MG63 (cell line): ENCODE data around the gene PTPN18. TPM values are rescaled to one million over a fixed set of nuclear protein-coding genes. Genes with fewer than 3 reads are reported as not detected.
A peak's percentile ranks its signal among the peaks of the same experiment; 100 is the strongest.

Experiments used
- DNase-seq: peaks from one replicate; pipeline ENCODE4 v3.0.0-alpha.2; 2020
- H3K27me3 ChIP-seq: fragments of 250-450 bp; sonication (Bioruptor Pico); 2 replicates; pipeline ENCODE4 v1.5.1; 2020; ENCODE audit warnings: mild to moderate bottlenecking, moderate library complexity
- H3K36me3 ChIP-seq: fragments of 250-450 bp; sonication (Bioruptor Pico); 2 replicates; pipeline ENCODE4 v1.5.1; 2020; ENCODE audit warnings: mild to moderate bottlenecking, moderate library complexity
- H3K4me3 ChIP-seq: fragments of 250-450 bp; sonication (Bioruptor Pico); 2 replicates; pipeline ENCODE4 v1.5.1; 2020; ENCODE audit warnings: mild to moderate bottlenecking, moderate library complexity
- H3K9me3 ChIP-seq: fragments of 250-450 bp; sonication (Bioruptor Pico); 2 replicates; pipeline ENCODE4 v1.5.1; 2020; ENCODE audit warnings: mild to moderate bottlenecking, moderate library complexity
- total RNA-seq: library from RNA; depleted of rRNA; stranded (reverse); fragments of >200 nt; shearing (Covaris generic); gene quantifications from 2 replicates; pipeline ENCODE4 v1.2.3, GENCODE V29; 2014; ENCODE audit warnings: low replicate concordance

The PTPN18 gene
- total RNA-seq, 1 experiment from 2014 or later, result 8.4 TPM

DNA sequence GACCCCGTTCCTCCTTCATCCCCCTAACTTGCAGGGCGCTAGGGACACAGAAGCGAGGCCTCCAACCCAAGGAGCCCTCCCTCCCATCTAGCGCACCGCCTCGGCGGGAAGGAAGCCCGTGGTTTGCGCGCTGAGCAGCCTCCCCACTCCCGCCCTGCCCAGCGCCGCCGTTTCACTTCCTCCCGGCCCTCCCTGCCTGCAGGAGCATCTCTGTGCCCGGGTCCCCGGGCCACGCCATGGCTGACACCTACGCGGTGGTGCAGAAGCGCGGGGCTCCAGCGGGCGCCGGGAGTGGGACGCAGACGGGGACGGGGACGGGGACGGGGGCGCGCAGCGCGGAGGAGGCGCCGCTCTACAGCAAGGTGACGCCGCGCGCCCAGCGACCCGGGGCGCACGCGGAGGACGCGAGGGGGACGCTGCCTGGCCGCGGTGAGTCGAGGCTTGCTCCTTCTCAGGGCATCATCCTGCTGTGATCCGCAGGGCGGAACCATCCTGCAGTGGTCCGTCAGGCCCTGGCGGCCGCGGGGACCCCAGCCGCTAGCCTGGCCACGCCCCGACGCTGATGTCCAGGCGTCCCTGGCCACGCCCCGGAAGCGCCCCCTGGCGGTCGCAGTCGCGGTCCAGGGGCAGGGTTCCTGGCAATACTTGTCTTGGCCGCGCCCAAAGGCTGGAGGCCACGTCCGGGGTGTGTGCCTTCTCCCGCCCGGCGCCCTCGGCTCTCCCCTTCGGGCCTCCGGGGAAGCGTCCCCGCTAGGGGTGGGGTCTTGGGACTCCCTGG is 16.4 kb downstream of the PTPN18 start:
- peaks cover 7% of the 10 kb centered on the region; the same call in 1 of the 2 replicates for H3K36me3 ChIP-seq
- H3K9me3 ChIP-seq, result no peaks in the 10 kb centered on the region; the same call in 1 of the 2 replicates
- peak overlapping the region; percentile 83 for H3K4me3 ChIP-seq
- DNase-seq, result peak; percentile 89
- no peaks in the 10 kb centered on the region for H3K27me3 ChIP-seq

DNA sequence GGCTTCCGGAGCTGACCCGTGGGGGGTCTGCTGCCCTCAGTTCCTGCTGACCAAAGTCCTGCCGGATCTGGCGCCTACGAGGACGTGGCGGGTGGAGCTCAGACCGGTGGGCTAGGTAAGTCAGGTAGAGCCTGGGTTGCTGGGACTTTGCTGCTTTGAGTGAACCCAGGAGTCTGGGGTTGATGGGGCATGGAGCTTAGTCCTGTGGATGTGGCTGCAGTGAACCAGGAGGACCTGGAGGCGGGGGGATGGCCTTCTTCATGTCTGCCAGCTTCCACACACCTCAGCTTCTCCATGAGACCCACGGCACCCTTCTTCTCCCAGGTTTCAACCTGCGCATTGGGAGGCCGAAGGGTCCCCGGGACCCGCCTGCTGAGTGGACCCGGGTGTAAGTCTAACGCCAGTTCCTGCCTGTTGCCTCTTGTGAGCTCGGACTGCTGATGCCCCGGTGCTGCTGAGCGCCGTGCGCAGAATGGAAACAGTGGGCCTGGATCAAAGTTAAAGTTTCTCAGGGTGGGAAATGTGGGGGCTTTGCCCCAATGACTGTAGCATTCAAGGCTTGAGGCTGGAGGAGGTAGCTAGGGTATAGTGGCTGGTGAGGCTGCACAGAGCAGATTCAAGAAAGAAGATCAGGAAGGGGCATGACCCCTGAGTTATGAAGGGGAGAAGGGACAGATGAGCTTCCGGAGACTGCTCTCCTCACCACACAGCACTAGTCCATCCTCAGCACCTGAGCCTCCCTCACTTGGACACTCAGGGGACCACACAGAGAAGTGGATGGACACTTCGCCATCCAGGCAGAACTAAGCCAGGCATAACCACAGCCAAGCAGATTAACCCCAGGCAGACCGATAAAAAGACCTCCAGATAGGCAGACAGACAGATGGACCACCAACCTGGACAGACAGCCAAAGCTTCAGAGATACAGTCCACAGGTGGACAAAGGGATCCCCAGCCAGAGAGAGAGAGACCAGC is 17.3 kb downstream of the PTPN18 start:
- no peak for DNase-seq
- Histone ChIP-seq H3K9me3 (no peaks in the 10 kb centered on the region; the same call in 1 of the 2 replicates), H3K27me3 (no peaks in the 10 kb centered on the region), H3K36me3 (peaks cover 7% of the 10 kb centered on the region; the same call in 1 of the 2 replicates), H3K4me3 (peak overlapping the region; percentile 83)

DNA sequence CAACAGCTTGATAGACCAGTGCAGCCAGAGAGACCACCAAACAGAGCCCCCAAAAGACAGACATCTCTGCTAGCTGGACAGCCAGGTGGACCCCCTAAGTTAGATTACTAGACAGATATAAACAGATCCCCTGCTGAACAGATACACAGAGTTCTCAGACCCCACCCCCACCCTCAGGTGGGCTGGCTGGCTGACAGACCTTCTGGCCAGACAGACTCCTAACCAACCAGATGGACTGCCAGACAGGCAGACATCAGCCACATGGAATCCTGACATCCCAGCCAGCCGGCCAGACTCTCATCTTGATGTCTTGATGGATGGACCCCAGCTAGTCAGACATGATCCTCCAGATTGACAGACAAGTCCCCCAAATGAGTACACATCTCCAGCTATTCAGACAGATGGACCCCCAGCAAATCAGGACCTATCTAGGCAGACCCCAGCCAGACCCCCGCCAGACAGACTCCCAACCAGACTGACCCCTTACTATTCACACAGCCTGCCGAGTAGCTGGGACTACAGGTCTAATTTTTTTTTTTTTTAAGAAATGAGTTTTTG is 18.0 kb downstream of the PTPN18 start:
- Histone ChIP-seq H3K36me3 (peaks cover 7% of the 10 kb centered on the region; the same call in 1 of the 2 replicates), H3K9me3 (no peaks in the 10 kb centered on the region), H3K27me3 (no peaks in the 10 kb centered on the region), H3K4me3 (no peak overlapping the region)
- no peak for DNase-seq

DNA sequence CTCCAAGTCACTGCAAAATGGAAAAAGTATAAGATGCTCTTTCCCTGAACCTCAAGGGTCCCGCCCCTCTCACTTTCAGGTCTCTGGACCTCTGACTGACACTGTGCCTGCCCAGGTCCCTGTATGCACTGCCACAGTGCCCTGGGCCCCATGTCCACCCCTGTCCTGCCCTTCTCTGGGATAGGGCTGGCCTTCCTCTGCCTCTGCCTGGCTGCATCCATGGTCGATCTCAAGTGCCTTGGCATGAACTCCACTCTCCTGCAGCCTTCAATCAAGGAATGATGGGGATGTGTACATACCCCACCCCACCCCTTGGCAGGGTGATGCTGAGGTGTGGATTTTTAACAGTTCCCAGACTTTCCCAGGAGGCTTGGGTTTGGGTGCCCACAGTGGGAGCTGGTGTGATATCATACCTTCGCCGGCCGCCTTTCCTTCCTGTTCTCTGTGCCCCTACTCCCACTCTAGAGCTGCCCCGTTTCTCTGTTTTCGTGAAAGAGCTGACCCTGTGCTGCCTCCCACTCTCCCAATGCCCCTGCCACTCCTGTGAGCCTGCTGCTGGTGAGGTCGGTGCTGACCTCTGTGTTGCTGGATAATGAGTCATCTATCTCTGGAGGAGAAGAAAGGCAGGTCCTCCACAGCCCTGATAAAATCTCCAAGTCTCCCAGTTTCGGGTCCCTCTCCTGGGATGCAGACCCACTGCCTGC is 18.9 kb downstream of the PTPN18 start:
- Histone ChIP-seq H3K4me3 (no peak overlapping the region), H3K9me3 (no peaks in the 10 kb centered on the region), H3K27me3 (no peaks in the 10 kb centered on the region), H3K36me3 (peaks cover 7% of the 10 kb centered on the region; the same call in 1 of the 2 replicates)
- DNase-seq, result peak; percentile 31

DNA sequence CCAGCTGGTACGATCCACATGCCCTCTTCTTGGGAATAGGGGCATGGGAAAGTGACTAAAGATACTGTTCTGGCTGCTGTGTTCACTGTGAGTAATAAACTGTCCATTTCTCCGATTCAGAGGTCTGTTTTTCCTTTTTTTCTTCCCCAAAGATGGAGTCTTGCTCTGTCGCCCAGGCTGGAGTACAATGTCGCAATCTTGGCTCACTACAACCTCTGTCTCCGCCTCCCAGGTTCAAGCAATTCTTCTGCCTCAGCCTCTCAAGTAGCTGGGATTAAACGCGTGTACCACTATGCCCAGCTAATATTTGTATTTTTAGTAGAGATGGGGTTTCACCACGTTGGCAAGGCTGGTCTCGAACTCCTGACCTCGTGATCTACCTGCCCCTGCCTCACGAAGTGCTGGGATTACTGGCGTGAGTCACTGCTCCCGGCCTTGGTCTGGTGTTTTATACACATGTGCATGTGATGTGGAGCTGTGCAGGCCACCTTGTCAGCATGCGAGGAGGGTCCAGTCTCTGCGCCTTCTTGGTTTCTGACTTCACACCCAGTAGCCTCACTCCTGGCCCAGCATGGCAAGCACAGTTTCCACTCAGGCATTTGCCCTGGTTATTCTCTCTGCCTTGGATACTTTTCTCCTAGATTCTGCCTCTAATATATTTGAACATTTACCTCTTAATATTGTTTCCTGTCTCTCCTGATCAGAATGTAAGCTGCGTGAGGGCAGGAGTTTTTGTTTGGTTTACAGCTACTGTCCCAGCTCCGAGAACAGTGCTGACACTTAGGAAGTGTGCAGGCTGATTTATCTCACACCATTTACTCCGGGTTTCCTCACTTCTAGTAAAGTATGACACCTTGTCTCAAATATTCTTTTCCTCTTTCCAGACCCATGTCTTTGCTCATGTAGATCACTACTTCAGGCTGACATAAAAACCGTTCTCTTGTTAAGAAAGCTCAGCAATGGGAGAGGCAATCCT is 19.7 kb downstream of the PTPN18 start:
- H3K36me3 ChIP-seq, result peaks cover 6% of the 10 kb centered on the region; the same call in 1 of the 2 replicates
- DNase-seq, result no peak
- H3K4me3 ChIP-seq, result no peak overlapping the region
- no peaks in the 10 kb centered on the region for H3K9me3 ChIP-seq
- no peaks in the 10 kb centered on the region for H3K27me3 ChIP-seq

DNA sequence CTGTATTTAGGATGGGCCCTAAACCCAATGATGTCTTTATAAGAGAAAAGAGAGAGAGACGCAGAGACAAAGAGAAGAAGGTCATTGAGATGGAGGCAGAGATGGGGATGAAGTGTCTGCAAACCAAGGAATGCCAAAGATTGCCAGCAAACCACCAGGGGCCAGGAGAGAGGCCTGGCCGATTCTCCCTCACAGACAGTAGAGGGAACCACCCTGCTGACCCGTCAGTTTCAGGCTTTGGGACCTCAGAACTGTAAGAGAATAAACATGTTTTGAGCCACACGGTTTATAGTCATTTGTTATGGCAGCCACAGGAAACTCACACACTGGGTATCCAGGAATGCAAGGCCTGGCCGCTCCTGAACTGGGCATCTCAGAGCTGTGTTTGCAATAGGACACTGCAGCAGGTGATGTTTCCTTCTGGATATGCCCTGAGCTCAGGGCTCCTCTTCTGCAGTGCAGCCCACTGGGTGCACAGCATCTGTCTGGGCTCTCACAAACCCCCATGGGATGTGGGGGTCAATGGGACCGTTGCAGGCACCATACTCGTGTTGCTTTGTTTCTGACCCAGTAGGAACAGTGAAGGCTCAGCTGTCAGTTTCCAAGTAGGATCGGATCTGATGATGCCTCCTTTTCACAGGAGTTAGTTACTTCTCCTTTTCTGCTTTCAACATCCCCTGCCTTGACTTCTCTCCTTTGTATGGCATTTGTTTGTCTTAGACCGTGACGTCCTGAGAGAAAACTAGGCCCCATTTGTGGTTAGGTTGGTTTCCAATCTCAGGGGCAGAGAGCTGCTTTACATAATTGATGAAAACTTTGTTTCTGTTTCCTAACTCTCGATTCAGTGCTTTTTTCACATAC is 20.8 kb downstream of the PTPN18 start:
- no peaks in the 10 kb centered on the region for H3K27me3 ChIP-seq
- peaks cover 3% of the 10 kb centered on the region; the same call in 1 of the 2 replicates for H3K36me3 ChIP-seq
- no peaks in the 10 kb centered on the region for H3K9me3 ChIP-seq
- no peak for DNase-seq
- H3K4me3 ChIP-seq, result no peak overlapping the region

DNA sequence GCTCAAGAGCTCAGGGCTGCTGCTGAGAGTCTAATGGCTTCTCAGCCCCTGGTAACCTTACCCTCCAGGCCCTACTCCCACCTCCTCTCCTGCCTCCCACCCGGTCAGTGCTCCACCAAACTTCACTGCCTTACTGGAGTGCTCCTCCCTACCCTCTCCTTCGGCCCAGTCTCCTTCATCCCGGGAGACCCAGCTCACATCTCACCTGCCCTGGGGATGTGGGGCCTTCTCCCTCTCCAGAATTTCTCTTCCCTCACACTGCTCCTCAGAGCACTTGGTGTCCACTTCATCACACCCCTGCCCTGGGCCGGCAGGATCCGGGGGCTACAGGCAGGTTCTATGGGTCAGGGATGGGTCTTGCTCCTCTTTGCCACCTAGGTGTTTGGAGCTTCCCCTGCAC is 21.6 kb downstream of the PTPN18 start:
- H3K27me3 ChIP-seq, result no peaks in the 10 kb centered on the region
- peaks cover 3% of the 10 kb centered on the region; the same call in 1 of the 2 replicates for H3K36me3 ChIP-seq
- H3K4me3 ChIP-seq, result no peak overlapping the region
- DNase-seq, result no peak
- no peaks in the 10 kb centered on the region for H3K9me3 ChIP-seq

DNA sequence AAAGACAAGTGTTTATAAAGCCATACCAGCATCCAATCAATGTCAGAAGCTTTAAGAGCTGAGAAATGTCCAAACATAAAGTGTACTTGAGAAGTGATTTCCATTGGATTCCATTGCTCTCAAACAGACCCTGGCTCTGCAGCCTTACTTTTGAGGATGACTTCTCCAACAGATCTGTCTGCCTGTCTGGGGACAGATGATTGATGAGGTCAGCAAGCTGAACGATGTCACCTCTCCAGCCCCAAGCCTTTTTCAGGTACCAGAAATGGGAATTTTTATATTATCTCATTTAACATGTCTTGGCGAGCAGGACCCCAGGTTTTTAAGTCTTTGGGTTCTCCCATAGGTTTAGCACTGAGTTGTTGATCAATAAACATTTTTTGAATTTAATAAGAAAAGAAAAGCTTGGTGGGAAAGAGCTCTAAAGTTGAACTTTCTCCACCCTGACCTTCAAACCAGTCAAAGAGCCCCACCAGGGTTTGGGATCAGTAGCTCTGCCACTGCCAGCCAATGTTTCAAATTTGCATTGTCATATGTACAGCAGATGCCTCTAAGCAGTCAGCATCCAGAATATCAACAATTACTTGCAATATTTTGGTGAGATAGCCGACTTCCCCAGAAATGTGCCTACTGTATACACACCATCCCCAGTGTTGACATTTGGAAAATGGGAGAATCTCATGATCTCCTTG is 22.5 kb downstream of the PTPN18 start:
- Histone ChIP-seq H3K36me3 (peaks cover 3% of the 10 kb centered on the region; the same call in 1 of the 2 replicates), H3K9me3 (no peaks in the 10 kb centered on the region)

DNA sequence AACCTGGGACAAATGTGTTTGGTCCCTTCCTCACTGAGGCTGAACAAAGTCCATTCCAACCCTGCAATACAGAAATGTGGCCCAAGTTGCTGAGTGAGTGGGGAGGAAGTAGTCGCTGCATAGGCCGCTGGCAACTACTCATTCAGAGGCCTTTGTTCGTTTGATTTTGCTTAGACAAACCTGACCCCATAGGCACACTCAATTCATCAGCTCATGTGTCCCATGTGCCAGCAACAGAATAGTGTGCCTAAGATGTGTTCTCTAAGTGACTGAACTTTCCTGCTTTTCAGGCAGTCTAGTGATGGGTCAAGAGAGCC is 23.0 kb downstream of the PTPN18 start:
- no peak for DNase-seq
- Histone ChIP-seq H3K4me3 (no peak overlapping the region), H3K27me3 (no peaks in the 10 kb centered on the region), H3K36me3 (peaks cover 3% of the 10 kb centered on the region; the same call in 1 of the 2 replicates), H3K9me3 (no peaks in the 10 kb centered on the region)

More for the DNA sequence above, 22.5 kb downstream of the PTPN18 start:
- Histone ChIP-seq H3K27me3 (no peaks in the 10 kb centered on the region), H3K4me3 (no peak overlapping the region)
- DNase-seq, result no peak

DNA sequence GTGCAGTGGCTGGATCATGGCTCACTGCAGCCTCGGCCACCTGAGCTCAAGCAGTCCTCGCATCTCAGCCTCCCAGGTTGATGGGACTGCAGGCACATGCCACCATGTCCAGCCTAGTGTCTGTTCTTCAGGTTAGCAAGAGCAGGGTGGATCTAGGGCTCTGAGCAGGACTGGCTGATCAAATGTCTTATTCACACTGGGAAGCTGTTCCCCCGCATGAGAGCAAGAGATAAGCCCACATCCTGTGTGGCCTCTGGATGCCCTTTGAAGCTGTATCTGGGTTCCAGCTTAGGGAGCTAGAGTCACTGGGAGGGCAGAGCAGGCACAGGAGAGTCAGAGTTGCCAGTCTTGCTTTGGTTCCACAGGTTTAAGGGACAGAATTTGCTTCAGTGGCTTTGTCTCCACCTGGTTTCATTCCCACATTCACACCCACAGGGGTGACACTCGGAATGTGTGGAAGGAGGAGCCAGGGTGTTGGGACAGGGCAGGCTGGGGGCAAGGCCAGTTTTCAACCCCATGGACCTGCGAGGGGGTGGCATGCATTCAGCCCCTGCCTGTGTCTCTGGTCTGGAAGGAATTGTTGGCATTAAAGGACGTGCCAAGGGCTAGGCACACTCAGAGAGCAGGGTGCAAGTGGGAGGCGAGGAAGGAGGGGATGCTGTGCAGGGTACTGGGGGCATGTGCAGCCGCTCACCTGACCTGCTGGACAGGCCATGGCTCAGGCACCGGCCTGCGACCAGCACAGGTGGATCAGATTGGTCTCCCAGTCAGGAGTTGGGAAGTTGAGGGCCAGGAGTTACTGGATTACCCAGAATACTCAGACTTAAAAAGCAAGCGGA is 24.5 kb downstream of the PTPN18 start:
- no peak for DNase-seq
- Histone ChIP-seq H3K36me3 (peaks cover 3% of the 10 kb centered on the region; the same call in 1 of the 2 replicates), H3K27me3 (no peaks in the 10 kb centered on the region), H3K9me3 (no peaks in the 10 kb centered on the region), H3K4me3 (no peak overlapping the region)

DNA sequence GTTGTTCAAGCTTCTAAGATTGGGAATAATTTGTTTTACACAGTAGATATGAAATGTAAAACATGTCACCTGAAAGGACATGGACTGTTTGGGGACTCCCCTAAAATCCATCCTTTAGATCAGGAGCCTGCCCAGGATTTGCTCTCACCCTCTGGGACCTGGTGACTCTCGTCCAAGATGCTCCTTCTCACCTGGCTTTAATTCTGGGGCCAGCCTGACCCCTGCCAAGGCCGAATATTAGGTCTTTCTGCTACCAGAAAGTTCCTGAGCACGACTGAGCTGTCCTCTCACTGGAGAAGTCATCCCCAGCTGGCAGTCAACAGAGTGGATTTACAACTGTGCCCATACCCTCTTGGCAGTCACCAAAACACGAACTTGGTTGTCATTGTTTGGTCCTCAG is 25.3 kb downstream of the PTPN18 start:
- no peaks in the 10 kb centered on the region for H3K27me3 ChIP-seq
- H3K4me3 ChIP-seq, result no peak overlapping the region
- no peak for DNase-seq
- H3K36me3 ChIP-seq, result no peaks in the 10 kb centered on the region
- H3K9me3 ChIP-seq, result no peaks in the 10 kb centered on the region

DNA sequence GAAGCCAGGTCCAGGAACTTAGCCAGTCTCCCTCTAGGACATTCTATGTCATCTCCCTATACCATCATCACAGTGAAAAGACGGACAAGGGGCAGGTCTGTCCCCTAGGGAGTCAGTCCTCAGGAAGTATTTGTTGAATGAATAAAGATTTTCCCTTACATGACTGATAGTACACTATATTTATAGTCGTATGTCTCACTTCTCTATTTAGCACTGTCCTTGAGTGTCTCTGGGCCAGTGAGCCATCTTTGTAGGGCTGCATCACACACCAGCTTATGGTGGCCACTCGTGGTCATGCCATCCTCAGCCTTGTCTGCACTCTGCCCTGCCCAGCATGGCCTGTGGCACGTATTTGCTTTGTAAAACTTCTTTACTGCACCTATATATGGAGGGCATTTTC is 25.8 kb downstream of the PTPN18 start:
- Histone ChIP-seq H3K4me3 (no peak overlapping the region), H3K27me3 (no peaks in the 10 kb centered on the region), H3K9me3 (no peaks in the 10 kb centered on the region), H3K36me3 (no peaks in the 10 kb centered on the region)
- no peak for DNase-seq

DNA sequence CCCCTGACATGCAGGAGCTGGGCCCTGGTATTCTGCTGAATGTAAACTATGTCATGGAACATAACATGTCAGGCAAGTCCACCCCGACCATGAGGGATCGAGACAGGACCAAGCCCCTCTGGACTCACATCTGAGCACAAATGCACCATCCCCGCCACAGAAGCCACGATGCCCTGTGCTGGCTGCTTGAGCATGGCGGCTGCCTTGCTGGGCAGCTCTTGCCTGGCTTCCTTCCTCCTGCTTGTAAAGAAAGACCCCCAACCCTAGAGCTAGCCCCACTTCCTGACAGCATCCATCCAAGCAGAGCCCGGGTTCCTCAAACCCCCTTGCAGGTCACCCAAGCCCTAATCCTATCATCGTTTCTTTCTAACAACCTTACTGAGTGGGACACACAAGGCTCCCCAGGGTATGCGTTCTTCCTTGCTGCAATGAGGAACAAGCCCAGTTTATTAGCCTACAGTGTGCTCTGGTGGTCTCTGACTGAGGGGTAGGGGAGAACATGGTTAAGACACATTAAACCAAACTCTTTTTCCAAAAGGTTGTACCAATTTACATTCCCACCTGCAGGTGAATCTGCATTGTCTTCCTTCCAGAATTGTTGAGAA is 26.6 kb downstream of the PTPN18 start:
- H3K27me3 ChIP-seq, result no peaks in the 10 kb centered on the region
- DNase-seq, result no peak
- no peak overlapping the region for H3K4me3 ChIP-seq
- no peaks in the 10 kb centered on the region for H3K36me3 ChIP-seq
- H3K9me3 ChIP-seq, result no peaks in the 10 kb centered on the region
